Umbilical cord (tissue), 2 donors: ENCODE results near the gene AKR1D1. TPM values are rescaled to one million over a fixed set of nuclear protein-coding genes. Genes with fewer than 3 reads are reported as not detected.
"Not testable (repeated sequence)": the region's sequence is repeated elsewhere in the genome, so short reads cannot be mapped to it uniquely, and the experiment has no call there.

ENCODE experiments used
- DNase-seq: peaks from one replicate; pipeline ENCODE4 v3.0.0-alpha.2; 2015; ENCODE audit warnings: low spot score
- total RNA-seq: library from RNA; depleted of rRNA; stranded (reverse); fragments of >200 nt; gene quantifications from one replicate; pipeline ENCODE4 v1.2.3, GENCODE V29; 2014; ENCODE audit warnings: low replicate concordance; ENCODE audit not compliant: insufficient read depth

AKR1D1 gene
- total RNA-seq, 1 donor from 2014 or later = 65.2 TPM

DNA sequence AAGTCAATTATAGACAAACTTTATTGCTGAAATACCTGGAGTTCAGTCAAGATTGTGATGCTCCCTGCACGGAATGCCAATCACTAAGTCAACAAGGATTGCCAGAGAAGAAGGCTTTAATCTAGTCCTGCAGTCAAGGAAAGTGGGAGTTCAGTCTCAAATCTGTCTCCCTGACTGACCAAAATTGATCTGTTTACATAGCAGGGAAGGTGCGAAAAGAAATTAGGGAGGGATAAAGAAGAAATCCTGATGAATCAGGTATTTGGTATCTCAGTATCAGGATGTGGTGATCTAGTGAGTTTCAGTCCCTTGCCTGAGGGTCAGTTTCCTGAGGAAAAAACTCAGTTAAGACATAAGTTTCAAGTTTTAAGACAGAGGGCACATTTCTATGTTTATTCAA, 2.1 kb upstream of the AKR1D1 start:
- DNase-seq = no peak

DNA sequence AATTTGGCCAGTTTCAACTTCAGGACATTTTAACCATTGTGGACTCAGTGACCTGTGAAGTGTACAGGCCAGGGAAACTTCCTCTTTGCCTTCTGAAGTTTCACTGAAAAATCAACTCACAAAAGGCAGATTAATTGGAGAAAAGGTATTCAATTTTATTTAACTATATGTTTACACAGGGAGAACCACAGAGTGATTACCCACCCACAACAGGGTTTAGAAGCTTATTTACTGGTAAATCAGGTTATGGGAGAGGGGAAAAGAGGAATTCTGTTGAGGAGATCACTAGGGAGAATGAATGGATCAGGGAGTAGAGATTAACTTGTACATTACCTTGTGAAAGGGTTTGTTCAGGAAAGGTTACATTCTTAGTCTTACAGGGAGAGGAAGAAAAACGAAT, 1.7 kb upstream of the AKR1D1 start:
- DNase-seq = no peak

DNA sequence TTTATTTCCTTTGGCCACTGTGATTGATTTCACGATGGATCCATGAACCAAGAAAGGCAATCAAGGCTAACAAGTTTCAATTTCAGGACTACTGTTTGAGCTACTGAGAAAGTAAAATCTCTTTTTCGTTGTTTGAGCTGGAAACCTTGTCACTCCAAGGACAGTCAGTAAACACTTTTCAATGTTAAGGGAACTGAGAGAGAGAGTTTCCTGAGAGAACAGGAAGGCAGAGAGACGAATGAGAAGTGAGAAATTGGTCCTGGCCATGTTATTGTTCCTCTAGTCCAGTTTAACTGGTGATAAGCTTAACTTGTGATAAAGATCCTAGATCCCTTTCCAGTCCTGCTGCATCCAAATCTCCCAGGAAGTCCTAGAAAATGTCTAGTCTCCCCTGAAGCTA, 909 bp upstream of the AKR1D1 start:
- DNase-seq = no peak

DNA sequence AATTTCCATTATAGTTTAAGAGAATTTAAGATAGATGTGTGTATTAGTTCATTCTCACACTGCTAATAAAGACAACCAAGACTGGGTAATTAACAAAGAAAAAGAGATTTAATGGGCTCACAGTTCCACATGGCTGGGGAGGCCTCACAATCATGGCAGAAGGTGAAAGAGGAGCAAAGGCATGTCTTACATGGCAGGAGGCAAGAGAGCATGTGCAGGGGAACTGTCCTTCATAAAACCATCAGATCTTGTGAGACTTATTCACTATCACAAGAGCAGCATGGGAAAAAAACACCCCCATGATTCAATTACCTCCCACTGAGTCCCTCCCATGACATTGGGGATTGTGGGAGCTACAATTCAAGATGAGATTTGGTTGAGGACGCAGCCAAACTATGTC, 473 bp upstream of the AKR1D1 start:
- not testable (repeated sequence) for DNase-seq

DNA sequence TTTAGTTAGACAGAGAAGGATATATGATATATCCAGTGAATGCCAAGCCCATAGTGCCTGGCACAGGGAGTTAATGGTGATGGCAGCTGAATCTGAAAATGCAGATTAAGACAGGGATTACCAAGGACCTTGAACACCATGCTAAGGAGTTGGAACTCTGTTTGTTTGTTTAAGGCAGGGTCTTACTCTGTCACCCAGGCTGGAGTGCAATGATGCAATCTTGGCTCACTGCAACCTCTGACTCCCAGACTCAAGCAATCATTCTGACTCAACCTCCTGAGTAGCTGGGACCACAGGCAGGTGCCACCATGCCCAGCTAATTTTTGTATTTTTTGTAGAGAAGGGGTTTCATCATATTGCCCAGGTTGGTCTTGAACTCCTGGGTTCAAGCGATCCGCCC, 1.6 kb downstream of the AKR1D1 start:
- no peak for DNase-seq

DNA sequence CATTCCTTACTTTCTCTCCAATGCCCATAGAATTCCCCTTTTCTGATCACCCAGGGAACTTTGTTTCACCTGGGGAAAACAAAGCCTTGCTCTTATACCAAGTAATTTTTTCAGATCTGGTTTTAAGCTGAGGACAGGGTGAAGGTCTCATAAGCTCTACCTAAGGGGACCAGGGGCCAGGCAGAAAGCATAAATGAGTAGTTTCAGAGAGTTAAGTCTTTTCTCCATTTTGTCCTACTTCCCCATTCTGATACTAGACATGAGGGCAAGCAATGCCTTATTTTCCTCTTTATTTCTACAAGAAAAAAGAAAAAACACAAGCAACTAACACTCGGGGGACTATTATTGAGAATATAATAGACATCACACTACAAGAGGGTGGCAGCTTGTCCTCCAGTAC, 2.9 kb downstream of the AKR1D1 start:
- DNase-seq = no peak

DNA sequence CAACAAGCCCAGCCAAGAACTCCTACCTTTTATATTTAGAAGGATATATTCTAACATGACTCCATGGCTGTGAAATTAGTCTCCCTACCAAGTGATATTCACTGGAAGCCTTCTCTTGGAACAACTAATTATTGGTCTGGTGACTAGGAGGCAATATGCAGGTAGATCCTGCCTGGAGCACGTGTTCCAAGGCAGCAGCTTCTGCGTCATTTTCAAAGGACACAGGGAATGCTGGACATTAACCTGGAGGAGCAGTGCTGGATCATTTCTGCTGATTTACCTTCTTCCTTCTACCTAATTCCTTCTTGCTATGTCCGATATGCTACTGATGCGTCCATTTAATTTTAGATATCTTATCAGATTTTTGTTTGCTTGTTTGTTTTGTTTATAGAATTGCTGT, 5.6 kb downstream of the AKR1D1 start:
- DNase-seq = no peak

DNA sequence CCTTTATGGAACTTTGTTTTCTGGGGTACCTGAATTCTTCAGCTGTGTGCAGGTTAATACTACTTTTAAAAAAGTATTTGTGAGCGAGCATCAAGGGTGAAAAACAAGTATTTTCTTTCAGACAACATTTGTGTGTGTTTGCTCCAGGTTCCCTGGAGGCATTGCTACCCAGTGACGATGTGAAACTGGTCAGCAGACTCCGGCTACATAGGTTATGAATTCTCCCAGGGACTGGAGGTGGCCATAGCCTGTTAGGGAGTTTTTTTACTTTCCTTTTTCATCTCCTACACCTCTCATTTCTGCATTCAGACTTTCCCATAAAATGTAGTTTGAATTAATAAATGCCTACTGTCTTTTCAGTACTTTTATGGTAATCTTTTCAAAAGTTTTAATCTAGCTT, 7.6 kb downstream of the AKR1D1 start:
- DNase-seq = no peak

DNA sequence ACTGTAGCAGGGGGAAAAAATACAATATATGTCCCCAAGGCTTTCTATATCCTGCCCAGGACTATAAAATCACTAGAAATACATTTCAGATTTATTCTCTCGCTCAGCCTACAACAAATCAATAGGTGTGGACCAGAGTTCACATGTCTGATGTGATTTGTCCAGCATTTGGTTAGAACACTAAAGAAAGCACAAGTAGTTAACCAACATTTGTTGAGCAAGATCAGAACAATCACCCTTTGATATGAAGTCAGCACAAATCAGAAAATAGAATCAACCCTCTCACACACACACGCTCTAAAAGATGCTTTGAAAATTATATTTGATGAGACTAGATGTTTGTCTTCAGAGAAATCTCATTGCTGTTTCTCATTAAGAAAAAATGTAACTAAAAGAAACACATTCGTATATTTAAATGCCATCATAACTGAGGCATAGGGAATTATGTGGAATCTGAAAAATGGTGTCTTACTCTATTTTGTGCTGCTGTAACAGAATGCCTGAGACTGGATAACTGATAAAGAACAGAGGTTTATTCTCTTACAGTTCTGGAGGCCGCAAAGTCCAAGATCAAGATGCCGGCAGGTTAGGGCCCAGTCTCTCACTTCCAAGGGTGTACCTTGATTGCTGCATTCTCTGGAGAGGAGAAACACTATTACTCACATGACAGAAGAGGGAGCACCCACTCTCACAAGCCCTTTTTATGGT, 10.5 kb downstream of the AKR1D1 start:
- DNase-seq = no peak

DNA sequence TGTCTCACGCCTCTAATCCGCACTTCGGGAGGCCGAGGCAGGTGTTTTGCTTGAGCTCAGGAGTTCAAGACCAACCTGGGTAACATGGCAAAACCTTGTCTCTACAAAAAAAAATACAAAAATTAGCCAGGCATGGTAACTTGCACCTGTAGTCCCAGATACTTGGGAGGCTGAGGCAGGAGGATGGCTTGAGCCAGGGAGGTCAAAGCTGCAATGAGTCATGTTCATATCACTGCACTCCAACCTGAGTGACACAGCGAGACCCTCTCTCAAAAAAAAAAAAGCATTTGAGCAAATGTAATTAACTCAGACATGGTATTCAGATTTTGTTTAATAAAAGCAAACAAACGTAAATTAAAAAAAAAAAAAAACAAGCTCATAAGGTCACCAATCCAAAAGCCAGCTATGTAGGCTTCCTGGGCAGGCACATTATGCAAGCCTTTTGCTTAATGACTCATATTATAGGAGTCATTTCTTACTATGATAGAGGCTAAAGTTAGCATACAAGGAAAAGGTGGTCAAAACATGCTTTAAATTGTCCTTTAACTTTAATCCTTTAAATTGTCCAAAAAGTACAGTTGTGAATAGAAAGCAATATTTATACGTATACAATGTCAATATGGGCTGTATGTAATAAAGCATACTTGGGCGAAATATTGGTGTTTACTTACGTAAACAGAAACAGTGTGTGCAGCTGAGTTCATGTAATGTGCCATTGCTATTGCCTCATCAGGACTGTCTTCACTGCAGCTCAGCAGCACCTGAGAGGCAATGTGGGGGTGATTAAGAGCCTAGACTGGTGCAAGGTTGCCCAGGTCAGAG, 13.0 kb downstream of the AKR1D1 start:
- DNase-seq = no peak

DNA sequence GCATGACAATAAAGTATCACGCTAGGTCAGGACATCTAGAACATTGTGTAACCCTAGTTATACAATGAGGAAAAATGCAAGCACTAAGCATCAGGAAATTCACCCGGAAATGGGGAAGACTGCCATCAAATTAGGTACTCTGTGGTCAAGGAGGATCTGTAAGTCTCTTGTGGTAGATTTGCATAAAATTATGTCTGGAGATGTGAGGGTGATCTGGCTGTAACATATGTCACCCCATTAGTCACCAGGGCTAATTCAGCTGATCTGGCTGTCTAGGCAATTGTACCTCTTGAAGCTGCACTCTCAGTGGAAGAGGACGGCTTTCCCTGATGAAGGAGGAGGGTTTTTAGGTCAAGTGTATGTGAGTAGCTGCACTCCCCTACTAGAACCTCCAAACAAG, 14.8 kb downstream of the AKR1D1 start:
- DNase-seq = no peak

DNA sequence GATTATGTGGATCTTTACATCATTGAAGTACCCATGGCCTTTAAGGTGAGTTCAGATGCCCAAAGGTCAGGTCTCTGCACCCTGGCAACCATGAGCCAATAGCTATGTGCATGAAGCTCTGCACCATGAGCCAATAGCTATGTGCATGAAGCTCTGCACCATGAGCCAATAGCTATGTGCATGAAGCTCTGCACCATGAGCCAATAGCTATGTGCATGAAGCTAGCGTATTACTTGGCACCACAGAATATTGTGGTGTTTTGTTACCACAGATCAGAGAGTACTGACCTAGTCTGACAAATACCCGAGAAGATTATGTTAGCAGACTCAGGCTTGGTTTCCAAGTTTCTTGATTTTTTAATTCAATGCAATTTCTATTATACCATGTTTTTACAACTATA, 15.6 kb downstream of the AKR1D1 start:
- not testable (repeated sequence) for DNase-seq

DNA sequence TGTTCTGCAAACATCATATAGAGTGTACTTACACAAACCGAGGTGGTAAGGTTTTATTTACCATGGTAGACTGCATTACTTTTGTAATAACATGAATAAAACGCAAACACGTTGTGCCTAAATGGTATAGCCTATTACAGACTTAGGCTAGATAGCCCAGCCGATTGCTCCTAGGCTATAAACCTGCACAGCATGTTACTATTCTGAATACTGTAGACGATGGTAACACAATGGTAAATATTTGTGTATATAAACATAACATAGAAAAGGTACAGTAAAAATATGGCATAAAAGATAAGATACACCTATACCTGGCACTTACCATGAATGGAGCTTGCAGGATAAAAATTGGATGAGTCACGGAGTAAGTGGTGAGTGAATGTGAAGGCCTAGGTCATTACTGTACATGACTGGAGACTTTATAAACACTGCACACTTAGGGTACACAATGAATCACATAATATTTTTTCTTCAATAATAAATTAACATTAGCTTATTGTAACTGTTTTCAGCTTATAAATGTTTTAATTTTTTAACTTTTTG, 16.3 kb downstream of the AKR1D1 start:
- no peak for DNase-seq

DNA sequence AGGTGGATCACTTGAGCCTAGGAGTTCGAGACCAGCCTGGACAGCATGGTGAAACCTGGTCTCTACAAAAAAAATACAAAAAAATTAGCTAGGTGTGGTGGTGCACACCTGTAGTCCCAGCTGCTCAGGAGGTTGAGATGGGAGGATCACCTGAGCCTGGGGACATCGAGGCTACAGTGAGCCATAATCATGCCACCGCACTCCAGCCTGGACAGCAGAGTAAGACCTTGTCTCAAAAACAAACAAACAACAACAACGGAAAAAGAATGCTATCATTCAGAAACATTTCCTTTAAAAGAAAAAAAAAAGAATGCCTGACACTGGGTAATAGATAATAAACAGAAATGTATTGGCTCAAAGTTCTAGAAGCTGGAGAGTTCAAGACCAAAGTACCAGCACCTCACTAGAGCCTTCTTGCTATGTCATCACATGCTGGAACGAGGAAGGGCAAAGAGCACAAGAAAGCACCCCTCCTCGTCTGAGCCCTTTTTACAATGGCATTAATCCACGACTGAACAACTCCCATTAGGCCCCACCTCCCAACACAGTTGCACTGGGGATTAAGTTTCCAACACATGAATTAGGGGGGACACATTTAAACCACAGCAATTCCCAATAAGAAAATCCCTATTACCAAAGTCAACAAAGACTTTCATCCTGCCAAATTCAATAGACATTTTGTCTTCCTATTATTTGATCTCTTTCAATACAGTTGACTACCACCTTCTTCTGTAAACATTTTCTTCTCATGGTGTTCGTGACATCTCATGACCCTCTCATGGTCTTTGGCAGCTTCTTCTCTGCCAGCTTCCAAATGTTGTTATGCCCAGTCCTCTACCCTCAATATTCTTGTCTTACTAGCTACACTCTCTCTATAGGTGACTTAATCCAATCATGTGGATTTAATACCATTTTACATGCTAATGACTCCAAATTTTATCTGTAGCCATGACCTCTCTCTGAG, 20.0 kb downstream of the AKR1D1 start:
- no peak for DNase-seq

DNA sequence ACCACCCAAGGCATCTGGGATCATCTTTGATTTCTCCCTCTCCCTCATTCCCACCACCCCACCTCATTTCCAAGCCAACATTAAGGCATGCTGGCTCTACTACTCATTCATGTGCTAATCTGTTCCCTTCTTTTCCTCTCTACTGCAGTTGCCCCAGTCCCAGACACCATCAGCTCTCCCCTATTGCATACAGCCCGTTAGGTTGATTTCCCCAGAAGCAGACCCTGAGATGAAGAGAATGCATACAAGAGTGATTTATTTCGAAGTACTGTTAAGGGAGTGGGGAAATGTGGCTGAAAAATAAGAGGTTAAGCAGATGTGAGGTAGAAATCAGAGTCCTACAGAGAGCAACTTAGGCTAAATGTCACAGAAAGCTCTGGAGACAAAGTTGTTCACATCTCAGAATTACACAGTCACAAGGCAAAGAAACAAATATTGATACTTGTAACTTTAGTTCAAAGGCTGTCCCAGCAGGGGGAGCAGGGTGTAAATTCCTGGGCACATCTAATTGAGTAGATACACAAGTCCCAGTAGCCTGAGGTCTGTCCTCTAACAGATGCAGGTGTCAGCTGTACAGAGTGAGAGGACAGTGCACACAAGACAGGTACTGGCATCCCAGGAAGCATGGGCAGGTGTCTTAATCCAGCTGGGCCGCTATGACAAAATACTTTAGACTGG, 20.9 kb downstream of the AKR1D1 start:
- DNase-seq = peak; percentile 3

DNA sequence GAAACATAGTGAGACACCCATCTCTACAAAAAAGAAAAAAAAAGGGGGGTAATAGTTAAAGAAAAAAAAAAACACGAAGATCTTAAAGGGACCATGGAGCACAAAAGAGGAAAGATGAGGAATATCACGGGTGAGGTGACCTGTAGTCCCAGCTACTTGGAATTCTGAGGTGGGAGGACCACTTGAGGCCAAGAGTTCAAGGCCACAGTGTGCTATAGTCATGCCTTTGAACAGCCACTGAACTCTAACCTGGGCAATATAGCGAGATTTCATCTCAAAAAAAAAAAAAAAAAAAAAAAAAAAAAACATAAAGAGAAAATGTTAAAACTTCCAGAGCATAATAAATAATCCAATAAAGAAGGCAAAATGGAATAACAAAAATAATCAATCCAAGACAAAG, 23.6 kb downstream of the AKR1D1 start:
- no peak for DNase-seq

DNA sequence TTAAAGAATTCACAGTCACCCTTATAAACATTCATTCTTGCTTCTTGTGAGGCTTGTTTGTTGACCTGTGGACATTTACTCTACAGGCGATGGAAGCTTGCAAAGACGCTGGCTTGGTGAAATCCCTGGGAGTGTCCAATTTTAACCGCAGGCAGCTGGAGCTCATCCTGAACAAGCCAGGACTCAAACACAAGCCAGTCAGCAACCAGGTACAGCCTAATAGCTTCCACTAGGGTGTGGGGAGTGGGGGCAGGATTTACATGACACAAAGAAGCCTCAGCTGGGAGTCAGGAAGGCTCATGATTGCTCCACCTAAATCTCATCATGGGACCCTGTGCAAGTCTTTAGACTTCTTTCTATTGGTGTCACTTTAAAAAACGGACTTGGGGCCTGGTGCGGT, 29.0 kb downstream of the AKR1D1 start:
- no peak for DNase-seq

DNA sequence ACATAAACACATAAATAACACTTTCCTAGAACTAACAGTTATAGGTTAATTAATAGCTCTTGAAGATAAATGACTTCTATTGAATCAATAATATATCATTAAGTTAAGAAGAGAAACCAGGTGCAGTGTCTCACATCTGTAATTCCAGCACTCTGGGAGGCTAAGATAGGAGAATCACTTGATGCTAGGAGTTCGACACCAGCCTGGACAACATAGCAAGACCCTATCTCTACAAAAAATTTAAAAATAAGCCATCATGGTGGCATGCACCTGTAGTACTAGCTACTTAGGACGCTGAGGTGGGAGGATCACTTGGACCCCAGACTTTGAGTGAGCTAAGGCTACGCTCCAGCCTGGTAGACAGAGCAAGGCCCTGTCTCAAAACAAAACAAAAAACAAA, 38.8 kb downstream of the AKR1D1 start:
- no peak for DNase-seq

DNA sequence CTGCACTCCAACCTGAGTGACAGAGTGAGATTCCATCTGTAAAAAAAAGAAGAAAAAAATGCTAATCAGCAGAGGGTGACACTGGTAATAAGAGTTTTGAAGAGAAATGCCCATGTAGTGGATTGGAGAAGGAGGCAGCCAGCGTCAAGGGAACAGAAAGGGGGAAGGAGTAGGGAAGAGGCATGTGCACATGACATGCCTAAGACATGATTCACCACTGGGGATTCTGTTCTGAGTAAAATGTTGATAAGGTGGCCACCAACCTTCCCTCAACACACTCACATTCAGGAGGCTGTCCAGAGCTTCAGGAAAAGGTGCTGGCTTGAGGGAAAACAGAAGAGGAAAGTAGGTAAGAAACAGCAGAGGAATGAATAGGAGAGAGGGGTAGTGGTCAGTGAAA, 39.9 kb downstream of the AKR1D1 start:
- peak; percentile 39 for DNase-seq

DNA sequence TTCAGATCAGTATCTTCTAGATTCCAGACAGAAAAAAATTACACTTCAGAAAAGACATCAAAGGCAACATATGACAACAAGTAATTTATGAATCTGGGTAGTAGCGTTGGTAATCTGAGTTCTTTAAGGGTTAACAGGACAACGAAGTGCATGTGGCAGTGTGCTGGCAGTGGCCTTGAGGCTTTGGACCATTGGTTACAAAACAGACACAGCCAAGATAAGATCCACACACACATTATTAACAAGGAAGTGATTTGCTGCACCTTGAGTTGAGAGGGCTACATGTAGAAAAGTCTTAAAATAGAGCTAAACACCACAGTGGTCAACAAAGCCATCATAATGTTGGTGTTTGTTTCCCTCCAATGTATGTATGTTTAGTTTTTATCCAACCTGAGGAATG, 40.6 kb downstream of the AKR1D1 start:
- no peak for DNase-seq

DNA sequence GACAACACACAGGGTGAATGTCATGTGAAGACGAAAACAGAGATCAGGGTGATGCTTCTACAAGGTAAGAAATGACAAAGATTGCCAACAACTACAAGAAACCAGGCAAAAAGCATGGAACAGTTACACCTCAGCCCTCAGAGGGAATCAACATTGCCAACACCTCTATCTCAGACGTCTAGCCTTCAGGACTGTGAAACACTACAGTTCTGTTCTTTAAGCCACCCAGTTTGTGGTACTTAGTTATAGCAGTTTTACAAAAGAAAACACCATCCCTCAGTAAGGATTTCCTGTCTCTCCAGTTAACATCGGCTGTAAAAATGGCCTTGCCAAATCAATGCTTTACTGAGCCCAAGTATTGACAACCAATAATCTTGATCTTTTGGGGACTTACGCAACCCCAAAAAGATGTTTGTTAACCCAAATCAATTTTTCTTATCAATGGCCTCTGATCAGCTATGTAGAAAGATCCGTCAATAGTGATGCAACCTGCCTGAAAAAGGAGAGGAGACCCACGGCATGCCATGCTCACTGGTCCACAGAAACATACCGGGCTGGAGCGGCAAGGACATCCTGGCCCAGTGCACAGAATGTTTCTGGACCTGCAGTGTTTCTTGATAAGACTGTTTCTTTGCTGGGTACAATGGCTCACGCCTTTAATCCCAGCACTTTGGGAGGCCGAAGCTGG, 44.0 kb downstream of the AKR1D1 start:
- no peak for DNase-seq
